ENCODE measurements around the gene RBM4B. TPM values are rescaled to one million over a fixed set of nuclear protein-coding genes. Genes with fewer than 3 reads are reported as not detected.

Gene RBM4B
- total and polyA plus RNA-seq, 8 donors: 5.7 to 20.7 (median 8.3) TPM

GRCh38 chr11:66686100-66686785, 8.6 kb upstream of the RBM4B start:
- H3K4me3 ChIP-seq: no peak overlapping the region
- H3K27me3 ChIP-seq: no peaks in the 10 kb centered on the region
- H3K27ac ChIP-seq: no peak overlapping the region
- no peaks in the 10 kb centered on the region for H3K9me3 ChIP-seq
- no peaks in the 10 kb centered on the region for H3K4me1 ChIP-seq
- ATAC-seq: peak in 1 of 4 donors; percentile 23
- peaks cover 0 to 20% (median 0%) of the 10 kb centered on the region in 3 donors for H3K36me3 ChIP-seq
- WGBS, 2 donors: 90 to 91% methylated on average over 15 of the region's 15 CpGs
- TF ChIP-seq CTCF (IDR thresholded peaks at IDR 0.05): no peak
- DNase-seq: no peak
- intact Hi-C loops (cut with DNase I): loop anchor here in 2 of 3 donors (10.0 kb wide), 1 partner anchor 271 kb away; no protein-coding TSS in a partner anchor
- FAIRE-seq: no peak

- Histone ChIP-seq H3K36me3 (peaks cover 0 to 19% (median 0%) of the 10 kb centered on the region in 3 donors), H3K9me3 (no peaks in the 10 kb centered on the region), H3K27me3 (no peaks in the 10 kb centered on the region), H3K4me1 (no peaks in the 10 kb centered on the region), H3K27ac (no peak overlapping the region), H3K4me3 (no peak overlapping the region)
- ATAC-seq (no peak), DNase-seq (no peak), FAIRE-seq (no peak)
- intact Hi-C loops (cut with DNase I): loop anchor here in 2 of 3 donors (10.0 kb wide), 1 partner anchor 271 kb away; no protein-coding TSS in a partner anchor
- 87 to 89% methylated on average over 27 of the region's 27 CpGs for WGBS, 2 donors
- TF ChIP-seq CTCF (IDR thresholded peaks at IDR 0.05): no peak
Measured at GRCh38 chr11:66685276-66686099, 7.8 kb upstream of the RBM4B start.

GRCh38 chr11:66684635-66685034, 6.9 kb upstream of the RBM4B start:
- peaks cover 0 to 10% (median 0%) of the 10 kb centered on the region in 3 donors for H3K36me3 ChIP-seq
- no peaks in the 10 kb centered on the region for H3K27me3 ChIP-seq
- no peaks in the 10 kb centered on the region for H3K4me1 ChIP-seq
- H3K9me3 ChIP-seq: no peaks in the 10 kb centered on the region
- WGBS, 2 donors: 94% methylated on average over 2 of the region's 2 CpGs
- H3K4me3 ChIP-seq: no peak overlapping the region
- no peak for TF ChIP-seq CTCF (IDR thresholded peaks at IDR 0.05)
- no peak for FAIRE-seq
- no peak overlapping the region for H3K27ac ChIP-seq
- ATAC-seq: no peak
- no peak for DNase-seq
- intact Hi-C loops (cut with DNase I): loop anchor here in 2 of 3 donors (10.0 kb wide), 1 partner anchor 270 kb away; no protein-coding TSS in a partner anchor

GRCh38 chr11:66683877-66684276, 6.2 kb upstream of the RBM4B start:
- no peak overlapping the region for H3K4me3 ChIP-seq
- TF ChIP-seq CTCF (IDR thresholded peaks at IDR 0.05): no peak
- FAIRE-seq: no peak
- intact Hi-C loops (cut with DNase I): loop anchor here in 2 of 3 donors (10.0 kb wide), 1 partner anchor 269 kb away; no protein-coding TSS in a partner anchor
- 84 to 85% methylated on average over 8 of the region's 8 CpGs for WGBS, 2 donors
- no peaks in the 10 kb centered on the region for H3K27me3 ChIP-seq
- H3K9me3 ChIP-seq: no peaks in the 10 kb centered on the region
- no peaks in the 10 kb centered on the region for H3K4me1 ChIP-seq
- DNase-seq: no peak
- H3K27ac ChIP-seq: no peak overlapping the region
- peaks cover 0 to 9% (median 0%) of the 10 kb centered on the region in 3 donors for H3K36me3 ChIP-seq
- no peak for ATAC-seq
